HepG2 (cell line): ENCODE results near the gene TXNRD2. TPM values are rescaled to one million over a fixed set of nuclear protein-coding genes. Genes with fewer than 3 reads are reported as not detected.

Experiments
- ATAC-seq: fragments of 200-7000 bp; cut with Tn5 transposase; 3 replicates; pipeline ENCODE4 v1.9.1; 2020; ENCODE audit warnings: mild to moderate bottlenecking, moderate library complexity
- BruUV-seq: library from RNA; stranded (reverse); fragments of 400-500 nt; replicated peaks from 2 replicates; lab custom pipeline; 2021; lab: Mats Ljungman, UMichigan
- CTCF ChIA-PET: fragments of 300-600 bp; formaldehyde crosslinking; extraction: SDS; loops from one replicate; lab custom pipeline; 2021; ENCODE audit warnings: low total read pairs, inconsistent platforms, low intra/inter-chr PET ratio; lab: Yijun Ruan, JAX
- POLR2A ChIA-PET: fragments of 350-600 bp; sonication (Branson Sonifier 250); formaldehyde crosslinking; loops from one replicate; lab custom pipeline; 2020; ENCODE audit warnings: antibody characterized with exemption, inconsistent platforms; lab: Yijun Ruan, JAX
- DNase-seq: peaks from one replicate; pipeline ENCODE4 v3.0.0-alpha.2; 2015; ENCODE audit warnings: low spot score
- FAIRE-seq: peaks from 3 replicates; lab custom pipeline; 2011; peaks lifted over from hg19 to GRCh38; lab: Jason Lieb, UNC
- H2AFZ ChIP-seq: one replicate; pipeline ENCODE4 v1.6.1; 2011; ENCODE audit warnings: low read length, inconsistent platforms
- H3K27ac ChIP-seq: fragments of 300-600 bp; 3 replicates; pipeline ENCODE4 v1.8.0; 2011; ENCODE audit warnings: mixed run types, mild to moderate bottlenecking, mixed read lengths, low read length, inconsistent platforms; ENCODE audit not compliant: insufficient read depth; ENCODE audit errors: extremely low read length
- H3K27me3 ChIP-seq, 2 experiments: fragments of 200-600 bp in 1 of 2; 2 replicates in 1 of 2; 3 replicates in 1 of 2; pipeline versions ENCODE4 v1.6.0 to v1.8.0; 2011; ENCODE audit warnings: low read length in 2 of 2, mild to moderate bottlenecking in 2 of 2, moderate library complexity in 2 of 2, inconsistent platforms in 1 of 2; ENCODE audit not compliant: insufficient read depth in 2 of 2, control insufficient read depth in 1 of 2
- H3K36me3 ChIP-seq, 2 experiments: fragments of 200-600 bp in 1 of 2; replicated peaks in 1 of 2; 2 replicates in 1 of 2; 3 replicates in 1 of 2; pipeline versions ENCODE4 v1.5.1 to v1.8.0; 2011; ENCODE audit warnings: low read length in 2 of 2, inconsistent platforms in 1 of 2; ENCODE audit not compliant: insufficient read depth in 2 of 2, control insufficient read depth in 1 of 2
- H3K4me1 ChIP-seq: 2 replicates; pipeline ENCODE4 v1.5.1; 2012; ENCODE audit warnings: low read length, inconsistent platforms; ENCODE audit not compliant: insufficient read depth
- H3K4me2 ChIP-seq: 2 replicates; pipeline ENCODE4 v1.6.0; 2011; ENCODE audit warnings: low read depth, low read length, inconsistent platforms
- H3K4me3 ChIP-seq, 3 experiments: fragments of 200-600 bp in 1 of 3; sonication (generic), shearing (Covaris generic) in 1 of 3; replicated peaks in 1 of 3; 2 replicates each; pipeline ENCODE4 v1.5.1; 2011 to 2016; ENCODE audit warnings: low read length in 3 of 3, inconsistent platforms in 2 of 3, low read depth in 2 of 3, mild to moderate bottlenecking in 2 of 3, control low read depth in 1 of 3, mixed read lengths in 1 of 3; ENCODE audit not compliant: insufficient read depth in 1 of 3
- H3K79me2 ChIP-seq: one replicate; pipeline ENCODE4 v1.6.1; 2011; ENCODE audit warnings: low read length, inconsistent platforms; ENCODE audit not compliant: insufficient read depth
- H3K9ac ChIP-seq: 2 replicates; pipeline ENCODE4 v1.6.0; 2011; ENCODE audit warnings: mild to moderate bottlenecking, low read depth, low read length, inconsistent platforms; ENCODE audit not compliant: insufficient read depth
- H3K9me3 ChIP-seq: 2 replicates; pipeline ENCODE4 v1.5.1; 2012; ENCODE audit warnings: mild to moderate bottlenecking, low read length
- H4K20me1 ChIP-seq: 2 replicates; pipeline ENCODE4 v1.6.0; 2011; ENCODE audit warnings: inconsistent platforms, mild to moderate bottlenecking, low read length, moderate library complexity; ENCODE audit not compliant: insufficient read depth
- HNRNPL ChIP-seq: fragments of 200-400 bp; formaldehyde crosslinking; IDR thresholded peaks from 2 replicates; pipeline ENCODE4 v1.6.1; 2017; ENCODE audit warnings: mild to moderate bottlenecking, low read depth, low read length
- SATB2 ChIP-seq: sonication (generic); formaldehyde crosslinking; IDR thresholded peaks from 2 replicates; pipeline ENCODE4 v1.5.0; 2020; ENCODE audit warnings: missing genetic modification reagents
- TBL1XR1 ChIP-seq: fragments of 150-350 bp; IDR thresholded peaks from 2 replicates; pipeline ENCODE4 v1.6.1; 2014; ENCODE audit warnings: borderline replicate concordance, low read length; ENCODE audit not compliant: partially characterized antibody
- ZMAT3 ChIP-seq: sonication (generic); formaldehyde crosslinking; conservative IDR thresholded peaks from 2 replicates; pipeline ENCODE4 v1.7.0; 2021; ENCODE audit warnings: missing genetic modification reagents
- ZMYM4 ChIP-seq: sonication (generic); formaldehyde crosslinking; IDR thresholded peaks from 2 replicates; pipeline ENCODE4 v1.8.1; 2023; ENCODE audit warnings: mild to moderate bottlenecking, missing genetic modification reagents
- ZNF234 ChIP-seq: sonication (generic); formaldehyde crosslinking; conservative IDR thresholded peaks from 2 replicates; pipeline ENCODE4 v1.5.1; 2020; ENCODE audit warnings: mild to moderate bottlenecking, missing genetic modification reagents
- ZNF367 ChIP-seq: sonication (generic); formaldehyde crosslinking; IDR thresholded peaks from 2 replicates; pipeline ENCODE4 v1.4.0; 2020; ENCODE audit warnings: missing genetic modification reagents, borderline replicate concordance
- ZNF431 ChIP-seq: sonication (generic); formaldehyde crosslinking; IDR thresholded peaks from 2 replicates; pipeline ENCODE4 v1.9.0; 2022; ENCODE audit warnings: missing genetic modification reagents, low read depth, mild to moderate bottlenecking, borderline replicate concordance
- ZNF432 ChIP-seq: sonication (generic); formaldehyde crosslinking; IDR thresholded peaks from 2 replicates; pipeline ENCODE4 v1.5.0; 2020; ENCODE audit warnings: missing genetic modification reagents, mild to moderate bottlenecking, borderline replicate concordance
- ZNF549 ChIP-seq: sonication (generic); formaldehyde crosslinking; IDR thresholded peaks from 2 replicates; pipeline ENCODE4 v1.5.0; 2020; ENCODE audit warnings: missing genetic modification reagents
- WGBS: methylation state at CpG from one replicate; pipeline ENCODE4 v1.1.6; 2017; ENCODE audit warnings: low lambda C conversion rate; 5-methylcytosine and 5-hydroxymethylcytosine counted together
- in situ Hi-C: cut with HindIII; loops from 2 replicates; pipeline ENCODE4 v1.10.0; 2017; ENCODE audit warnings: low pct_unique_long_range_greater_than_20kb; ENCODE audit not compliant: extremely low pct_ligation_motif_present
- intact Hi-C: fragments of 100-400 bp; cut with micrococcal nuclease; formaldehyde crosslinking; loops from one replicate; pipeline ENCODE4 v1.10.0; 2022; ENCODE audit not compliant: unreplicated experiment
- polyA plus RNA-seq, 8 experiments: library from polyadenylated mRNA; depleted of rRNA in 3 of 8; stranded (reverse) in 7 of 8; unstranded in 1 of 8; fragments of >200 nt; fragmentation: Illumina TruSeq in 4 of 8; extraction: Trizol in 4 of 8; gene quantifications; 2 replicates each; pipeline versions ENCODE4 v1.2.1 to v1.2.3, GENCODE V29; 2011 to 2016; ENCODE audit warnings: low read depth in 4 of 8, missing spikeins in 1 of 8, mixed read lengths in 1 of 8; ENCODE audit not compliant: insufficient read depth in 1 of 8
- total RNA-seq, 5 experiments: library from RNA; depleted of rRNA; stranded (reverse); fragments of >200 nt; fragmentation: Illumina TruSeq; extraction: Trizol; gene quantifications; 2 replicates each; pipeline ENCODE4 v1.2.3, GENCODE V29; 2016; ENCODE audit warnings: low read depth in 1 of 5

Gene TXNRD2
- total and polyA plus RNA-seq, 2 of the 13 experiments (the other 11 are each of a cell fraction or from before 2014, with no cell fraction given), result 17.5 to 18.6 TPM

GRCh38 chr22:19904174-19904856, 37.3 kb downstream of the TXNRD2 start:
- POLR2A ChIA-PET, result no interaction called here
- peaks cover 42% of the 10 kb centered on the region for H3K4me1 ChIP-seq
- no peaks in the 10 kb centered on the region for H3K27me3 ChIP-seq
- 0 out of 2 replicates have a peak, but pooled peaks have one; percentile 25 for TF ChIP-seq HNRNPL
- no peak for TF ChIP-seq SATB2 (CRISPR knock-in tag)
- TF ChIP-seq, all 625 proteins: peak for 1
- Histone ChIP-seq H3K9ac (no peak overlapping the region), H3K79me2 (no peaks in the 10 kb centered on the region), H4K20me1 (no peaks in the 10 kb centered on the region), H3K4me3 (no peak overlapping the region), H3K27ac (no peak overlapping the region), H3K4me2 (no peak overlapping the region), H3K9me3 (no peaks in the 10 kb centered on the region), H3K36me3 (no peaks in the 10 kb centered on the region; a peak in 3 of 5 replicates), H2AFZ (no peak overlapping the region)
- 100% methylated on average over 6 of the region's 16 CpGs for WGBS
- BruUV-seq, result no TSS peak
- intact Hi-C loops, result no loop called here
- CTCF ChIA-PET, result no interaction called here
- FAIRE-seq (no peak), ATAC-seq (no peak), DNase-seq (no peak)
- in situ Hi-C loops, result loop anchor here (5.0 kb wide), 2 partner anchors 52 to 172 kb away; partner anchors contain the start of genes GNB1L and RTL10

- H3K4me2 ChIP-seq, result no peak overlapping the region
- FAIRE-seq, result no peak
- H3K79me2 ChIP-seq, result no peaks in the 10 kb centered on the region
- ATAC-seq, result no peak
- H2AFZ ChIP-seq, result no peak overlapping the region
- POLR2A ChIA-PET, result interaction anchor here (1.8 kb wide), 1 partner anchor 38 kb away, joined by 5 read pairs; the partner anchor contains the start of genes COMT and TXNRD2
- H3K9ac ChIP-seq, result no peak overlapping the region
- H3K9me3 ChIP-seq, result no peaks in the 10 kb centered on the region
- TF ChIP-seq ZNF549 (no peak), ZNF234 (CRISPR knock-in tag) (no peak), ZMAT3 (CRISPR knock-in tag) (no peak), ZNF432 (no peak), ZMYM4 (CRISPR knock-in tag) (no peak), TBL1XR1 (no peak), ZNF431 (CRISPR knock-in tag) (no peak), ZNF367 (CRISPR knock-in tag) (no peak)
- TF ChIP-seq, all 625 proteins: peak for 0
- in situ Hi-C loops, result loop anchor here (5.0 kb wide), 2 partner anchors 51 to 171 kb away; partner anchors contain the start of genes GNB1L and RTL10
- Histone ChIP-seq H3K4me1 (peaks cover 50% of the 10 kb centered on the region), H3K4me3 (no peak overlapping the region), H3K36me3 (no peaks in the 10 kb centered on the region; a peak in 3 of 5 replicates), H3K27me3 (no peaks in the 10 kb centered on the region), H4K20me1 (no peaks in the 10 kb centered on the region), H3K27ac (no peak overlapping the region)
- intact Hi-C loops, result no loop called here
- no peak for DNase-seq
- 97% methylated on average over 10 of the region's 12 CpGs for WGBS
- CTCF ChIA-PET, result no interaction called here
- no TSS peak for BruUV-seq
These were observed 38.1 kb downstream of the TXNRD2 start for GRCh38 chr22:19903513-19903912.
